Measurements from ENCODE around the gene COLEC11.

COLEC11 gene

DNA sequence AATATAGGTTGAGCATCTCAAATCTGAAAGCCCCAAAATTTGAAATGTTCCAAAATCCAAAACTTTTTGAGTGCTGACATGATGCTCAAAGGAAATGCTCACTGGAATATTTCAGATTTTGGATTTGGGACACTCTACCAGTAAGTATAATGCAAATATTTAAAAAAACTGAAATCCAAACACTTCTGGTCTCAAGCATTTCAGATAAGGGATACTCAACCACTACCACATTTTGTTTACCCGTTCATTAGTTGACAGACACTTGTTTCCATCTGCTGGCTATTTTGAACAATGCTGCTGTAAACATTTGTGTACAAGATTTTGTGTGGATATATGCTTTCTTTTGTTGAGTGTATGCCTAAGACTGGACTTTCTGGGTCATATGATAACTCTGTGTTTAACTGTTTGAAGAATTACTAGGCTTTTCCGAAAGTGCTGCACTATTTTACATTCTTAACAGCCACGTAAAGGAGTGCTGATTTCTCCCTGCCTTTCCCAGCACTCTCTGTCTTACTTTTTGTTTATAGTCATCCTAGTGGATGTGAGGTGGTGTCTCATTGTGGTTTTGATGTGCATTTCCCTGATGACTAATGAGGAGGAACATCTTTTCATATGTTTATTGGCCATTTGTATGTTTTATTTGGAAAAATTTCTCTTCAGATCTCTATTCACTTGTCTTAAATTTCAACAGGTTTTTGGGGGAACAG, 89.0 kb downstream of the COLEC11 start:
- no peaks in the 10 kb centered on the region for H3K9me2 ChIP-seq (replicated peaks; ENCODE audit: insufficient read depth, low read length)
- no peak overlapping the region for H3K4me2 ChIP-seq (ENCODE audit: low read depth, low read length, poor library complexity, severe bottlenecking)
- no peaks in the 10 kb centered on the region for H3F3A ChIP-seq (ENCODE audit: insufficient read depth)
- no peaks in the 10 kb centered on the region for H4K20me1 ChIP-seq (ENCODE audit: low read depth, low read length)
- H2AFZ ChIP-seq (ENCODE audit: low read depth, low read length, severe bottlenecking), result no peak overlapping the region
- no peaks in the 10 kb centered on the region for H3K27me3 ChIP-seq (ENCODE audit: low read length)
- no peaks in the 10 kb centered on the region for H3K9me3 ChIP-seq (ENCODE audit: insufficient read depth, low read length)
- TF ChIP-seq EZH2phosphoT487 (conservative IDR thresholded peaks at IDR 0.05; ENCODE audit: low read length) (no peak), CTCF (IDR thresholded peaks at IDR 0.05; ENCODE audit: insufficient read depth, low read length, poor library complexity, severe bottlenecking) (no peak)
- no peak overlapping the region for H3K27ac ChIP-seq (ENCODE audit: low read depth, low read length)
- no peaks in the 10 kb centered on the region for H3K79me2 ChIP-seq (ENCODE audit: insufficient read depth, low read length)
- no peaks in the 10 kb centered on the region for H3K36me3 ChIP-seq (ENCODE audit: low read length)
- H3K4me3 ChIP-seq (ENCODE audit: insufficient read depth, low read length, poor library complexity, severe bottlenecking), result no peak overlapping the region
- H3K9ac ChIP-seq (ENCODE audit: low read length), result no peak overlapping the region

GRCh38 chr2:3689998-3690748, 95.3 kb downstream of the COLEC11 start:
- Histone ChIP-seq H3K4me2 (ENCODE audit: low read depth, low read length, poor library complexity, severe bottlenecking) (no peak overlapping the region), H3K9me3 (ENCODE audit: insufficient read depth, low read length) (no peaks in the 10 kb centered on the region), H3K9me2 (replicated peaks; ENCODE audit: insufficient read depth, low read length) (no peaks in the 10 kb centered on the region), H3K79me2 (ENCODE audit: insufficient read depth, low read length) (no peaks in the 10 kb centered on the region), H3K27ac (ENCODE audit: low read depth, low read length) (no peak overlapping the region), H3K36me3 (ENCODE audit: low read length) (no peaks in the 10 kb centered on the region), H4K20me1 (ENCODE audit: low read depth, low read length) (no peaks in the 10 kb centered on the region), H3K4me3 (ENCODE audit: insufficient read depth, low read length, poor library complexity, severe bottlenecking) (no peak overlapping the region), H3K9ac (ENCODE audit: low read length) (no peak overlapping the region), H3F3A (ENCODE audit: insufficient read depth) (no peaks in the 10 kb centered on the region), H2AFZ (ENCODE audit: low read depth, low read length, severe bottlenecking) (no peak overlapping the region), H3K27me3 (ENCODE audit: low read length) (no peaks in the 10 kb centered on the region)
- no peak for TF ChIP-seq CTCF (IDR thresholded peaks at IDR 0.05; ENCODE audit: insufficient read depth, low read length, poor library complexity, severe bottlenecking)

GRCh38 chr2:3692375-3692774, 97.5 kb downstream of the COLEC11 start:
- TF ChIP-seq CTCF (IDR thresholded peaks at IDR 0.05; ENCODE audit: insufficient read depth, low read length, poor library complexity, severe bottlenecking) (peak; percentile 33), EZH2phosphoT487 (conservative IDR thresholded peaks at IDR 0.05; ENCODE audit: low read length) (no peak)
- Histone ChIP-seq H3F3A (ENCODE audit: insufficient read depth) (no peaks in the 10 kb centered on the region), H3K27me3 (ENCODE audit: low read length) (no peaks in the 10 kb centered on the region), H3K36me3 (ENCODE audit: low read length) (no peaks in the 10 kb centered on the region), H3K9ac (ENCODE audit: low read length) (no peak overlapping the region), H3K27ac (ENCODE audit: low read depth, low read length) (no peak overlapping the region), H3K4me2 (ENCODE audit: low read depth, low read length, poor library complexity, severe bottlenecking) (no peak overlapping the region), H3K79me2 (ENCODE audit: insufficient read depth, low read length) (no peaks in the 10 kb centered on the region), H3K4me3 (ENCODE audit: insufficient read depth, low read length, poor library complexity, severe bottlenecking) (no peak overlapping the region), H4K20me1 (ENCODE audit: low read depth, low read length) (no peaks in the 10 kb centered on the region), H3K9me3 (ENCODE audit: insufficient read depth, low read length) (no peaks in the 10 kb centered on the region), H3K9me2 (replicated peaks; ENCODE audit: insufficient read depth, low read length) (no peaks in the 10 kb centered on the region), H2AFZ (ENCODE audit: low read depth, low read length, severe bottlenecking) (no peak overlapping the region)

Measured in SU-DHL-6 (cell line).